K562 (cell line): Measurements from ENCODE around the gene MKNK2. TPM values are rescaled to one million over a fixed set of nuclear protein-coding genes. Genes with fewer than 3 reads are reported as not detected.
A peak's percentile ranks its signal among the peaks of the same experiment; 100 is the strongest.

ENCODE experiments used
- ATAC-seq: fragments of 200-7000 bp; cut with Tn5 transposase; 3 replicates; pipeline ENCODE4 v1.9.1; 2020; ENCODE audit warnings: moderate library complexity
- BruUV-seq: library from RNA; stranded (reverse); fragments of 400-500 nt; replicated peaks from 2 replicates; lab custom pipeline; 2021; lab: Mats Ljungman, UMichigan
- CTCF ChIA-PET: fragments of 300-600 bp; formaldehyde crosslinking; extraction: SDS; loops from one replicate; lab custom pipeline; 2021; ENCODE audit warnings: low intra/inter-chr PET ratio; lab: Yijun Ruan, JAX
- POLR2A ChIA-PET: fragments of 300-600, 350-650 bp; sonication (Branson Sonifier 250); formaldehyde crosslinking; extraction: SDS; loops from one replicate; lab custom pipeline; 2021; ENCODE audit warnings: antibody characterized with exemption, inconsistent platforms; lab: Yijun Ruan, JAX
- DNase-seq, 4 experiments: peaks; one replicate each; pipeline versions ENCODE4 v3.0.0 to v3.0.0-alpha.2; 2011 to 2018; ENCODE audit warnings: low spot score in 3 of 4, mixed read lengths in 3 of 4; ENCODE audit errors: extremely low read depth in 1 of 4
- FAIRE-seq: peaks from 2 replicates; lab custom pipeline; 2011; peaks lifted over from hg19 to GRCh38; lab: Jason Lieb, UNC
- H2AFZ ChIP-seq: 2 replicates; pipeline ENCODE4 v1.6.0; 2011; ENCODE audit warnings: low read depth, low read length, control low read depth, inconsistent platforms
- H3K27ac ChIP-seq: fragments of 200-600 bp; 3 replicates; pipeline ENCODE4 v1.8.0; 2011; ENCODE audit warnings: low read depth, mild to moderate bottlenecking, control low read depth, inconsistent platforms, low read length, moderate library complexity, mixed read lengths; ENCODE audit errors: extremely low read depth
- H3K27me3 ChIP-seq, 2 experiments: fragments of 300-600 bp in 1 of 2; 2 replicates in 1 of 2; 3 replicates in 1 of 2; pipeline versions ENCODE4 v1.6.0 to v1.8.0; 2011; ENCODE audit warnings: inconsistent platforms in 2 of 2, low read length in 2 of 2, mild to moderate bottlenecking in 1 of 2, mixed read lengths in 1 of 2, moderate library complexity in 1 of 2; ENCODE audit not compliant: control insufficient read depth in 2 of 2, insufficient read depth in 2 of 2
- H3K36me3 ChIP-seq: fragments of 300-600 bp; 3 replicates; pipeline ENCODE4 v1.8.0; 2011; ENCODE audit warnings: mild to moderate bottlenecking, low read length, inconsistent platforms; ENCODE audit not compliant: control insufficient read depth, insufficient read depth
- H3K4me1 ChIP-seq, 2 experiments: fragments of 200-600 bp in 1 of 2; replicated peaks in 1 of 2; 2 replicates in 1 of 2; 3 replicates in 1 of 2; pipeline versions ENCODE4 v1.5.1 to v1.8.0; 2011; ENCODE audit warnings: inconsistent platforms in 2 of 2, low read length in 2 of 2, mild to moderate bottlenecking in 1 of 2, mixed read lengths in 1 of 2, moderate library complexity in 1 of 2; ENCODE audit not compliant: control insufficient read depth in 2 of 2, insufficient read depth in 2 of 2
- H3K4me2 ChIP-seq: 2 replicates; pipeline ENCODE4 v1.6.1; 2011; ENCODE audit warnings: low read length, control low read depth, inconsistent platforms, mixed read lengths; ENCODE audit not compliant: insufficient read depth
- H3K4me3 ChIP-seq: fragments of 200-600 bp; sonication (generic), shearing (Covaris generic); 2 replicates; pipeline ENCODE4 v1.5.1; 2016; ENCODE audit warnings: control low read depth, inconsistent platforms
- H3K79me2 ChIP-seq: fragments of 200-600 bp; 3 replicates; pipeline ENCODE4 v1.8.0; 2011; ENCODE audit warnings: low read length, inconsistent platforms; ENCODE audit not compliant: control insufficient read depth, insufficient read depth
- H3K9ac ChIP-seq, 2 experiments: 2 replicates each; pipeline versions ENCODE4 v1.6.0 to v1.6.1; 2011; ENCODE audit warnings: low read depth in 2 of 2, low read length in 2 of 2, control low read depth in 1 of 2, inconsistent platforms in 1 of 2, mild to moderate bottlenecking in 1 of 2, mixed read lengths in 1 of 2; ENCODE audit not compliant: insufficient read depth in 1 of 2
- H3K9me1 ChIP-seq: one replicate; pipeline ENCODE4 v1.6.0; 2011; ENCODE audit warnings: inconsistent platforms, mild to moderate bottlenecking, low read length, moderate library complexity; ENCODE audit not compliant: control insufficient read depth, insufficient read depth
- H3K9me3 ChIP-seq: replicated peaks from 2 replicates; pipeline ENCODE4 v1.5.1; 2011; ENCODE audit warnings: low read depth, low read length, inconsistent platforms; ENCODE audit not compliant: control insufficient read depth, insufficient read depth
- H4K20me1 ChIP-seq: replicated peaks from 2 replicates; pipeline ENCODE4 v1.6.1; 2011; ENCODE audit warnings: low read length, inconsistent platforms, mixed read lengths; ENCODE audit not compliant: control insufficient read depth, insufficient read depth
- BDP1 ChIP-seq: IDR thresholded peaks from 3 replicates; pipeline ENCODE4 v1.6.1; 2011; ENCODE audit not compliant: insufficient read length, insufficient read depth
- JUND ChIP-seq, 2 experiments: IDR thresholded peaks; 2 replicates in 1 of 2; 3 replicates in 1 of 2; pipeline ENCODE4 v1.6.1; 2011; ENCODE audit warnings: borderline replicate concordance in 2 of 2, low read depth in 2 of 2, low read length in 2 of 2, improper control_type of control experiment in 1 of 2, missing biosample characterization in 1 of 2, missing genetic modification characterization in 1 of 2, missing genetic modification reagents in 1 of 2
- LCOR ChIP-seq: sonication (generic); formaldehyde crosslinking; IDR thresholded peaks from 2 replicates; pipeline ENCODE4 v1.8.0; 2022; ENCODE audit warnings: mild to moderate bottlenecking, missing genetic modification reagents
- POLR2G ChIP-seq: fragments of 200-400 bp; formaldehyde crosslinking; IDR thresholded peaks from 2 replicates; pipeline ENCODE4 v1.6.1; 2017; ENCODE audit warnings: low read depth, mild to moderate bottlenecking, antibody characterized with exemption, low read length, moderate library complexity
- RBFOX2 ChIP-seq: fragments of 200-400 bp; formaldehyde crosslinking; IDR thresholded peaks from 2 replicates; pipeline ENCODE4 v1.6.1; 2017; ENCODE audit warnings: low read depth, mild to moderate bottlenecking, low read length, moderate library complexity
- XRCC4 ChIP-seq: IDR thresholded peaks from one replicate; pipeline ENCODE4 v1.6.1; 2011; ENCODE audit not compliant: insufficient read depth, insufficient read length; ENCODE audit errors: extremely low read depth
- WGBS: fragments of 100-300 bp; shearing (Covaris generic); methylation state at CpG from one replicate; pipeline ENCODE4 v1.1.6; 2016; ENCODE audit warnings: low coverage, mixed read lengths; ENCODE audit not compliant: insufficient coverage; ENCODE audit errors: missing lambda C conversion rate; 5-methylcytosine and 5-hydroxymethylcytosine counted together
- in situ Hi-C: fragments of 300-500 bp; cut with MboI; formaldehyde crosslinking; loops from 4 replicates; pipeline ENCODE4 v1.15.0; 2018; ENCODE audit warnings: inconsistent platforms, mixed read lengths
- intact Hi-C: fragments of 100-400 bp; cut with micrococcal nuclease; formaldehyde crosslinking; loops from 2 replicates; pipeline ENCODE4 v1.14.2; 2022
- polyA plus RNA-seq, 8 experiments: library from polyadenylated mRNA; depleted of rRNA in 4 of 8; stranded (reverse) in 5 of 8; unstranded in 3 of 8; fragments of >200 nt; fragmentation: Nextera tagmentation in 2 of 8; fragmentation: Illumina TruSeq in 1 of 8; extraction: Ambion mirVana in 2 of 8; extraction: Trizol in 1 of 8; gene quantifications; 2 replicates each; pipeline versions ENCODE4 v1.2.1 to v1.2.3, GENCODE V29; 2011 to 2014; ENCODE audit warnings: inconsistent platforms in 1 of 8, missing spikeins in 1 of 8
- total RNA-seq, 7 experiments: library from RNA; depleted of rRNA in 6 of 7; stranded (reverse); fragments of >200 nt in 6 of 7; fragmentation: Illumina TruSeq in 2 of 7; extraction: Trizol in 2 of 7; gene quantifications; 2 replicates each; pipeline versions ENCODE4 v1.2.1 to v1.2.3, GENCODE V29; 2011 to 2021; ENCODE audit warnings: low replicate concordance in 1 of 7
- TF ChIP-seq, protein P1 (sequence below): sonication (generic); formaldehyde crosslinking; IDR thresholded peaks from 2 replicates; pipeline ENCODE4 v1.9.0; 2022; ENCODE audit warnings: mild to moderate bottlenecking, missing genetic modification reagents

The MKNK2 gene
- total and polyA plus RNA-seq, 9 of the 15 experiments (the other 6 are each of a cell fraction or from before 2014, with no cell fraction given), result 5.1 to 191 (median 51.9) TPM

DNA sequence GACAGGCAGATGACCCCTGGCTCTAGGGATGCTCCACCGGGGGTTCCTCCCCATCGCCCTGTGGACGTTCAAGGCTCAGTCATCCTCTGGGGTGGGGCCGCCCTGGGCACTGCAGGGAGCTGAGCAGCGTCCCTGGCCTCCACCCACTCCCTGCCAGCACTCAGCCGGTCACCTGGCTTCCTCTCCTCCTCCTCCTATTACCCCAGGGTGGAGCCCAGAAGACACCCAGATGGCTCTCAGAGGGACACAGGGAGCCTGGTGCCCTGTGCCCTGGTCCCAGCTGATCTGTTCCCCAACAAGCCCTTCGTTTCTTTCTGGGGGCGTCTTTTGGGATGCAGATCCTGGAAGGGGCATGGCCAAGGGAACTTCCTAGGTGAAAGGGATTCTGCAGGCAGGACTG is 3.7 kb upstream of the MKNK2 start:
- POLR2A ChIA-PET, result no interaction called here
- intact Hi-C loops, result no loop called here
- Histone ChIP-seq H3K27ac (0 out of 3 replicates have a peak overlapping the region, but pooled peaks have one; percentile 22), H4K20me1 (peaks cover 8% of the 10 kb centered on the region), H3K36me3 (peaks cover 2% of the 10 kb centered on the region; the same call in 2 of the 3 replicates), H3K4me1 (peaks cover 53 to 80% of the 10 kb centered on the region in 2 experiments), H2AFZ (no peak overlapping the region), H3K9ac (peak overlapping the region in 1 of 2 experiments; percentile 77; a peak in 2 of 4 replicates), H3K9me1 (peaks cover 4% of the 10 kb centered on the region), H3K27me3 (no peaks in the 10 kb centered on the region), H3K4me2 (no peak overlapping the region; the same call in 1 of the 2 replicates), H3K79me2 (peaks cover 17% of the 10 kb centered on the region), H3K4me3 (no peak overlapping the region), H3K9me3 (no peaks in the 10 kb centered on the region)
- CTCF ChIA-PET, result no interaction called here
- BruUV-seq, result no TSS peak
- TF ChIP-seq XRCC4 (no peak), JUND (IDR thresholded peaks at IDR 0.05; ENCODE audit: borderline replicate concordance, low read depth, low read length) (no peak), JUND (tag; IDR thresholded peaks at IDR 0.05; ENCODE audit: borderline replicate concordance, low read depth, low read length) (no peak), POLR2G (peak; percentile 28; the same call in 1 of the 2 replicates), BDP1 (no peak), LCOR (CRISPR knock-in tag) (no peak), RBFOX2 (0 out of 2 replicates have a peak, but pooled peaks have one; percentile 18)
- TF ChIP-seq, protein P1, sequence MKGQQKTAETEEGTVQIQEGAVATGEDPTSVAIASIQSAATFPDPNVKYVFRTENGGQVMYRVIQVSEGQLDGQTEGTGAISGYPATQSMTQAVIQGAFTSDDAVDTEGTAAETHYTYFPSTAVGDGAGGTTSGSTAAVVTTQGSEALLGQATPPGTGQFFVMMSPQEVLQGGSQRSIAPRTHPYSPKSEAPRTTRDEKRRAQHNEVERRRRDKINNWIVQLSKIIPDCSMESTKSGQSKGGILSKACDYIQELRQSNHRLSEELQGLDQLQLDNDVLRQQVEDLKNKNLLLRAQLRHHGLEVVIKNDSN (CRISPR knock-in tag), result no peak
- in situ Hi-C loops, result no loop called here
- 68% methylated on average over 6 of the region's 8 CpGs for WGBS
- FAIRE-seq, result no peak
- no peak for ATAC-seq
- DNase-seq, result no peak
